NK-92 (cell line): ENCODE data around the gene ACSL1.

Experiments
- DNase-seq: peaks from one replicate; lab custom pipeline; 2025; ENCODE audit not compliant: unreplicated experiment; lab: John Stamatoyannopoulos, UW

ACSL1 gene

GRCh38 chr4:184812651-184813181, 13.1 kb downstream of the ACSL1 start:
- DNase-seq: no peak

DNA sequence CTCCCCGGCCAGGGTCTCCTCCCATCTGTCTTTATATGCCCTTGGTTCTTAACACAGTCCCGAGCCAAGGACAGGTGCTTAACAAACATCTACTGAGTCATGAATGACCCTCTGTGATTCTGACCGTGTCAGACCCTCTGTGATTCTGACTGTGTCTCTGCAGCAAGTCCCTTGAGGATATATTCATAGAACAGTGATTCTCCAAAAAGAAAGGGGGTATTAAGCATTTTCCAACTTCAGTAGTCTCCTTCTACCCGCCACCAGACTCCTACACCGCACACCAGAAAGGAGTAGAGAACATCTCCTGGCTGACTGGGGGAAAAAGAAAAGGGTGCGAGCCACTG, 13.6 kb downstream of the ACSL1 start:
- no peak for DNase-seq

DNA sequence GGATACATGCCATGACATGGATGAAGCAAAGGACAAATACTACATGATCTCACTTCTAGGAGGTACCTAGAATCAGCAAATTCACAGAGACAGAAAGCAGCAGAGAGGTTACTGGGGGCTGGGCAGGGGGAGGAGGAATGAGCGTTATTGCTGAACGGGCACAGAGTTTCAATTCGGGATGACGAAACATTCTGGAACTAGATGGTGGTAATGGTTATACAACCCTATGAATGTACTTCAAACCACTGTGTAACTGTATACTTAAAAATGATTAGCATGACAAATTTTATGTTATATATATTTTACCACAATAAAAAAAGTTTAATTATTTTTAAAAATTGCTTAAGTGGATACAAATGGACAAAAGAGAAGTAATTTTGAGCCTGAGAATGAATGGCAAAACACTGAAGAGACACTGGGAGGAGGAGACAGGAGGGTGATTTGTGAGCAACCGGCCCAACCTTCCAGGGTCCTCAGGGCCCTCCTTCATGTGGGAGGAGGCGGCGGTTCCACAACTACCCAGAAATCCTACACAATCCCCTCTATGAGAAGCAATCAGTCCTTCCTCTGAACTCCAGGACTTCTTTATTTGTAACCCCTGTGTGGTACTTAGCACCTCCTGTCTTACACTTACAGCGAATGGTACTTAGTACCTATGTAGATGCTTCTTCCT, 14.1 kb downstream of the ACSL1 start:
- DNase-seq: no peak

GRCh38 chr4:184810720-184811119, 15.0 kb downstream of the ACSL1 start:
- no peak for DNase-seq

DNA sequence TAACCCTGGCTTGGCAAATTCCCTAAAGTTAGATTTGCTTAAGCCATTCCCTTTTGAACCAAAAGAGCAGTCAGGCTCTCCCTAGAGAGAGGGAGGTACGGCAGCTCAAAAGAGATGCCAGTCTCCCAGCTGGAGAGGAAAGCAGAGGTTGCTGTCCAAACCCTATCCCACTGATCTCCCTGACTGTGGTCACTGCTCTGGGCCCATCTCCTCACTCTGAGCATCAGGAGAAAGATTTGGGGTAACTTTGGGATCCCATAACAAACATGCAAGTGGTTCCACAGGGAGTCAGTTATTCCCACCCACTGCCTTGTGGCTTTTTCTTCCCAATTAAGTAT, 17.1 kb downstream of the ACSL1 start:
- no peak for DNase-seq

- no peak for DNase-seq
Observed at GRCh38 chr4:184807797-184808712, 17.7 kb downstream of the ACSL1 start.

DNA sequence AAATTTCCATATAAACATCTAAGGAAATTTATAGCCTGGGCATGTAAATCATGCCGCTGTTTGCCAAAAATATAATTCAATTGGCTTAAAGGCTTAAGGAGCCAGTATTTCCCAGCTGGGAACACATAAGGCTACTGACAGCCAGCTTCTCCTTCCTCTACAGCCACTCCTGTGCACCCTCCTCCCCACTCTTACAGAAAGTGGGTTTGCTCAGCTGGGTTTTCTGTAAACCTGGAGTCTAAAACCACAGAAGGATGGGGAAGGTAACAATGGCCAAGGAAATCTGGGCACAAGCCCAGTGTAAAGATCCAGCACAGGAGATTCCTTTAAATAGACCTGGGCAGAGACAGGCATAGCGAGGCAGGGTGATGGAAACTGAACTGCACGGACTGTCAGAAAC, 18.5 kb downstream of the ACSL1 start:
- DNase-seq: no peak

DNA sequence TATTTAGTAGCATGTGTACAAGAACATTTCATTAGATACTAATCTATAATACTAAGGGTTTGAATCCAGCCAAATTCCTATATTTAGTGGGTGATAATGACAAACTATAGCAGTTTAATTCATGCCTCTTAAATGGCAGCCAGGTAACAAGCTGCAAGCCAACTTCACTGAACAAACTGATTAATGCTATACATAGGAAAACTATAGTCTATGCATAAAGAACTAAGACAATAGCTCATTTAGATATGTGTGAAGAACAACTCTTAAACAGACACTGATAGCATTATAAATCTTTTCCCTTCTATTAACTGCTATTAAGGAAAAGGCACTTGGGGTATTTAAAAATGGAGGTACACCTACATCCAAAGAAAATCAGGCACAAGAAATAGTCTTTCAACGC, 19.1 kb downstream of the ACSL1 start:
- no peak for DNase-seq

DNA sequence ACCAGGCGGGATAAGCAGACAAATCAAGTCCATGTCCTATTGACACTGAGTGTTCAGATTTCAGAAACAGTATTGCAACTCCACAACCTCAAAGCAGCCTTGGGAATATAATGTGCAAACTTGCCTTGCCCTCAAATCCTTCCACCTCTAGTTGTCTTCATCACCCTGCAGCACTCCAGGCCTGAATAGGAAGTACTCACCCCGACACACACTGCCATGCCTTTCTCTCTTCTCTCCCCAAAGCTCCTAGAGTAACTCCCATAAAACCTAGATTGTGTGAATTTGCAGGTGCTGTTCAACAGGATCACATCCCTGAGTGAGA, 19.6 kb downstream of the ACSL1 start:
- DNase-seq: no peak

GRCh38 chr4:184805462-184806228, 20.1 kb downstream of the ACSL1 start:
- DNase-seq: no peak

DNA sequence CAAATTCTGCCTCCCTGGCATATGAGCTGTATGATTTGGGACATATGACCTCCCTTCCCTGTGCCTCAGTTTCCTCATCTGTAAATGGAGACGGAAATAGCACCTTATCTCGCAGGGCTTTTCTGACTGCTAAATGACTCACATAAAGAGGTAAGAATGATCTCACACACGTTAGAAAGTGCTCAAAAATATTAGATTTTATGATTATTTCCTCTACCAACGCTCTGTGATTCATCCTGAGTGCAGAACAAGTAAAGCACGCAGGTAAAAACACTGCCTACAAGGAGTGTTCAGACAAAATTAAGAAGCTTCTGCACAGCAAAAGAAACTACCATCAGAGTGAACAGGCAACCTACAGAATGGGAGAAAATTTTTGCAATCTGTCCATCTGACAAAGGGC, 21.1 kb downstream of the ACSL1 start:
- no peak for DNase-seq

DNA sequence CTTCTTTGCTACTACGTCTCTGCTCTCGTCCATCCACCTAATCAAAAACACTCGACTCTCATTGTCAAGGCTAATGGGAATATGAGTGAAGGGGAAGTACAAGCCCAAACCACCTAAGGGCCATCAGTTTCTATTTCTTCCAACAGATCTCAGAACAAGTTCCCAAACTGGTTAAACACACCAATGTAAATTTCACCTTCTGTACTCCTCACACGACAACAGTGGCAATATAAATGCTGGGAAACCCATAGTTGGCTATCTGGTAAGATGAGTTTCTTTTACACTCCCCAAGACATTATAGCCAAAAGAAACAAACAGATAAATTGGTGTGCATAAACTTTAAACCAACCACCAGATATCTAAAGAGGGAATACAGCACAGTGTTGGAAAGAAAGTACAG, 21.9 kb downstream of the ACSL1 start:
- no peak for DNase-seq

- DNase-seq: no peak
Observed at GRCh38 chr4:184803133-184803532, 22.6 kb downstream of the ACSL1 start.

DNA sequence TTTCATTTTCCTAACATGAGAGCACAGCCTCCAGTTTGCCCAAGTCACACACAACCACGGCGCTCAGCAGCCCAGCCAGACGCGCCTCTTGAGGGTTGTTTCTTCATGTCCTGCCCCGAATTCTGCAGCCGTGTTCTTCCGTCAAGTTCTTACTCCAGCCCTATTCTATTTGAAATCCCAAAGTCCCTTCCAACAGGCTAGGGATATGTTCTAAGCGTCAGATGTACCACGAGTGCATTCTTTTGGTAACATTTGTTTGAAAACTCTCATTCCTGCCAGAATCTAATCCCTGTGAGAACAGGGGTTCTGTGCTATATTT, 23.1 kb downstream of the ACSL1 start:
- no peak for DNase-seq

- no peak for DNase-seq
Observed at GRCh38 chr4:184801781-184802696, 23.7 kb downstream of the ACSL1 start.

DNA sequence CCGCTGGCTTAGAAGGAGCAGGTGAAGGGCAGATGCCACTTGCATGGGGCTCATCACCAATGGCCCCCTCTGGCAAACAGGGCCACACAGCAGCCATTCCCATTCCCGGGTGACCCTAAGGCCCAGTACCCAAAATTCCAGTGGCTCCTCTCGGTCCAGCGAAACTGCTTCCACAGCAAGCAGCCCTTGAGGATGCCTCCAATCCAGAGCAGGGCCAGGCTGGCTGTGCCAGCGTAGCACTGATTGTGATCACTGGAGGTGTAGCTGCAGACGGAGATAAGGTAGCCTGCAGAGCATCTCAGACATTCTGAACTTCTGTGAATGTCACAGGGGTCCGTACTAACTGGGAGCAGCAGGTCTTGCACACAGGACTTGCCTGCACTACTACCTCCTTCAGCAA, 27.3 kb downstream of the ACSL1 start:
- DNase-seq: no peak

GRCh38 chr4:184796906-184797305, 28.9 kb downstream of the ACSL1 start:
- no peak for DNase-seq

DNA sequence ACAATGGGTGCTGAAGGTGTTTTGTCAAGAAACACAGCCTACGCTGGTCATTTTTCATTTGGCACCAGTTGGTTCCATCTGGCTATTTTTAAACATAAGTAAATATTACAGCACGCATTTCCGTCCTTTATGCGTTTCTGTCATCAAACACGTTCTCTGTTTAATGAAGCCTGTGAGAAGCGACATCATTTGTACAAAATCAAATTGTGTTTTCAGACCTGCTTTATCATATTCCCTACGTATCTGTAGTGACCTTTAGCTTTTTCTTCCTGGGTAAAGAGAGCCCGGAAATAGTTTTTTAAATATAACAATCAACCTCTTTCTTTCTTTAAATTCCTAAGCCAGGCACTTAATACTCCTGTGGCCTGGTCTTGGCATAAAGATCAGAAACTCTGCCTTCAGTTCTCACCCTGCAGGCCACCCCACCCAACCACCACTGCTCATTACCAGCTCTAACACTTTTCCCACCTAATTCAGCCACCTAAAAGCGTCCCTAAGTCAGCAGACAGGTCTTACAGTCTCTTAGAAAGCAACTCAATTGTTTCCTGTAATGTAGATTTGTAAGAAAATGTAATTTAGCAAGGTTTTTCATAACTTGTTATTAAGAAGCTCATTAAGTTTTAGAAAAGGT, 30.4 kb downstream of the ACSL1 start:
- DNase-seq: no peak

GRCh38 chr4:184794470-184794869, 31.3 kb downstream of the ACSL1 start:
- no peak for DNase-seq

DNA sequence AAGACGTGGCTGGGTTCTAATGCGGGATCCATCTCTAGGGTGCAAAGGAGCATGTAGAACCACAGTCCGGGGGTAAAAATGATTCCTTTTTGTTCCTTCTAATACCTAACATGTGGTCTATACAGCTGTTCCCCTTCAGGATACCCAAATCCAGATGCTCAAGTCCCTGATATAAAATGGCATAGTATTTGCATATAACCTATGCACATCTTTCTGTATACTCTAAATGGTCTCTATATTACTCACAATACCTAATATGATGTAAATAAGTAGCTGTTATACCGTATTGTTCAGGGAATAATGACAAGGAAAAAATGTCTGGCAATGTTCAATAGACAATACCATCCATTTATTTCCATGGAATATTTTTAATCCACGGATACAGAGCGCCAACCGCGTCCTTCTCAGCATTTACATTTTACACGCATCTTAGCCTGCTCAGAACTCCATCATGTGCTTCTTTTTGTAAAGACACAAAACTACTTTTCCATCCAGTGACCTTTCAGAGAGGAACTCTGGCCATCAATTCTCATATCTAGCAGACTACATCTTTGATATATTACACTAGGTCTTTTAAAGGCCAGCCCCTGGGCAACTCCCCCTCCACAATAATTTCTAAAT, 31.9 kb downstream of the ACSL1 start:
- DNase-seq: no peak
